Fibroblast of lung (primary cell): ENCODE measurements around the gene CCDC85B. TPM values are rescaled to one million over a fixed set of nuclear protein-coding genes. Genes with fewer than 3 reads are reported as not detected.

Experiments
- DNase-seq, 2 donors: peaks; one replicate each; pipeline versions ENCODE4 v3.0.0 to v3.0.0-alpha.2; 2010; ENCODE audit warnings: low read depth in 2 of 2
- H2AFZ ChIP-seq: 2 replicates; pipeline ENCODE4 v1.5.1; 2012; ENCODE audit warnings: low read length, control low read depth, inconsistent platforms
- H3K27ac ChIP-seq: 2 replicates; pipeline ENCODE4 v1.5.1; 2011; ENCODE audit warnings: low read length, control low read depth; ENCODE audit not compliant: insufficient read depth
- H3K27me3 ChIP-seq: 2 replicates; pipeline ENCODE4 v1.5.1; 2011; ENCODE audit warnings: mild to moderate bottlenecking, low read length; ENCODE audit not compliant: control insufficient read depth, insufficient read depth
- H3K36me3 ChIP-seq: 2 replicates; pipeline ENCODE4 v1.5.1; 2011; ENCODE audit warnings: low read length; ENCODE audit not compliant: control insufficient read depth, insufficient read depth
- H3K4me1 ChIP-seq: 2 replicates; pipeline ENCODE4 v1.5.1; 2011; ENCODE audit warnings: low read length; ENCODE audit not compliant: control insufficient read depth, insufficient read depth; ENCODE audit errors: extremely low read depth
- H3K4me2 ChIP-seq: 2 replicates; pipeline ENCODE4 v1.5.1; 2011; ENCODE audit warnings: low read length, control low read depth; ENCODE audit not compliant: insufficient read depth; ENCODE audit errors: extremely low read depth
- H3K4me3 ChIP-seq, 4 experiments: fragments of 200-600 bp in 1 of 4; sonication (generic) in 1 of 4; replicated peaks in 1 of 4; 2 replicates each; pipeline ENCODE4 v1.5.1; 2011 to 2016; ENCODE audit warnings: low read length in 4 of 4, low read depth in 3 of 4, mild to moderate bottlenecking in 3 of 4, control low read depth in 2 of 4, inconsistent platforms in 1 of 4, mixed read lengths in 1 of 4; ENCODE audit not compliant: insufficient read depth in 1 of 4; ENCODE audit errors: control extremely low read depth in 1 of 4
- H3K79me2 ChIP-seq: 2 replicates; pipeline ENCODE4 v1.5.1; 2012; ENCODE audit warnings: mild to moderate bottlenecking, low read length, inconsistent platforms; ENCODE audit not compliant: control insufficient read depth, insufficient read depth
- H3K9ac ChIP-seq: 2 replicates; pipeline ENCODE4 v1.5.1; 2011; ENCODE audit warnings: mild to moderate bottlenecking, low read length, control low read depth; ENCODE audit not compliant: insufficient read depth
- H3K9me3 ChIP-seq: 2 replicates; pipeline ENCODE4 v1.5.1; 2012; ENCODE audit warnings: low read depth, low read length; ENCODE audit not compliant: control insufficient read depth, insufficient read depth
- H4K20me1 ChIP-seq: 2 replicates; pipeline ENCODE4 v1.5.1; 2011; ENCODE audit warnings: low read length; ENCODE audit not compliant: control insufficient read depth, insufficient read depth; ENCODE audit errors: extremely low read depth
- CTCF ChIP-seq, 2 donors: IDR thresholded peaks in 1 of 2; conservative IDR thresholded peaks in 1 of 2; 1 replicate in 1 of 2; 2 replicates in 1 of 2; pipeline ENCODE4 v1.5.1; 2011 to 2012; ENCODE audit warnings: low read length in 2 of 2, control low read depth in 1 of 2, inconsistent platforms in 1 of 2, low read depth in 1 of 2, mild to moderate bottlenecking in 1 of 2
- EZH2 ChIP-seq: IDR thresholded peaks from 2 replicates; pipeline ENCODE4 v1.5.1; 2012; ENCODE audit warnings: low read length, control low read depth, mild to moderate bottlenecking; ENCODE audit errors: missing control alignments
- polyA plus RNA-seq, 2 donors: library from polyadenylated mRNA; depleted of rRNA in 1 of 2; stranded (reverse) in 1 of 2; unstranded in 1 of 2; fragments of >200 nt; gene quantifications; 2 replicates each; pipeline ENCODE4 v1.2.1, GENCODE V29; 2011 to 2012; ENCODE audit warnings: missing spikeins in 1 of 2
- total RNA-seq: library from RNA; depleted of rRNA; stranded (reverse); fragments of >200 nt; gene quantifications from 2 replicates; pipeline ENCODE4 v1.2.1, GENCODE V29; 2014

The CCDC85B gene
- total and polyA plus RNA-seq, 2 donors (not counting 1 experiment from before 2014, with no cell fraction given): 18.1 to 118 TPM

GRCh38 chr11:65849366-65849765 lies 41.1 kb upstream of the CCDC85B start:
- Histone ChIP-seq H4K20me1 (peaks cover 1% of the 10 kb centered on the region), H3K9me3 (no peaks in the 10 kb centered on the region), H3K36me3 (peaks cover 30% of the 10 kb centered on the region)

GRCh38 chr11:65849771-65850216 lies 40.7 kb upstream of the CCDC85B start:
- Histone ChIP-seq H3K4me3 (no peak overlapping the region), H3K27ac (no peak overlapping the region), H2AFZ (no peak overlapping the region), H3K4me1 (peaks cover 3% of the 10 kb centered on the region), H3K79me2 (peaks cover 18% of the 10 kb centered on the region), H3K4me2 (no peak overlapping the region), H3K36me3 (peaks cover 33% of the 10 kb centered on the region), H3K27me3 (no peaks in the 10 kb centered on the region), H3K9ac (no peak overlapping the region), H3K9me3 (no peaks in the 10 kb centered on the region), H4K20me1 (peaks cover 1% of the 10 kb centered on the region)
- no peak for DNase-seq
- TF ChIP-seq CTCF (conservative IDR thresholded peaks at IDR 0.05 in 1 of 2, IDR thresholded peaks at IDR 0.05 in 1 of 2; ENCODE audit: low read depth in 1 of 2, low read length in 2 of 2) (no peak), EZH2 (no peak)

More at GRCh38 chr11:65849366-65849765, 41.1 kb upstream of the CCDC85B start:
- Histone ChIP-seq H2AFZ (no peak overlapping the region), H3K4me3 (no peak overlapping the region), H3K27me3 (no peaks in the 10 kb centered on the region), H3K9ac (no peak overlapping the region), H3K4me2 (no peak overlapping the region), H3K27ac (no peak overlapping the region), H3K79me2 (peaks cover 15% of the 10 kb centered on the region), H3K4me1 (peaks cover 1% of the 10 kb centered on the region)
- DNase-seq: no peak
- TF ChIP-seq EZH2 (no peak), CTCF (conservative IDR thresholded peaks at IDR 0.05 in 1 of 2, IDR thresholded peaks at IDR 0.05 in 1 of 2; ENCODE audit: low read depth in 1 of 2, low read length in 2 of 2) (no peak)

- Histone ChIP-seq H2AFZ (no peak overlapping the region), H4K20me1 (peaks cover 1% of the 10 kb centered on the region), H3K4me3 (no peak overlapping the region), H3K27ac (no peak overlapping the region), H3K4me1 (peaks cover 6% of the 10 kb centered on the region), H3K9ac (no peak overlapping the region), H3K79me2 (peaks cover 25% of the 10 kb centered on the region), H3K36me3 (peaks cover 39% of the 10 kb centered on the region), H3K9me3 (no peaks in the 10 kb centered on the region), H3K4me2 (no peak overlapping the region), H3K27me3 (no peaks in the 10 kb centered on the region)
- TF ChIP-seq CTCF (conservative IDR thresholded peaks at IDR 0.05 in 1 of 2, IDR thresholded peaks at IDR 0.05 in 1 of 2; ENCODE audit: low read depth in 1 of 2, low read length in 2 of 2): no peak
- TF ChIP-seq EZH2: no peak
- DNase-seq: no peak
Observed at GRCh38 chr11:65850217-65851082, 40.0 kb upstream of the CCDC85B start.
